ENCODE measurements around the gene CEP135.
"Not testable (repeated sequence)": the region's sequence is repeated elsewhere in the genome, so short reads cannot be mapped to it uniquely, and the experiment has no call there.

Gene CEP135

GRCh38 chr4:55947254-55947882 lies 1.4 kb upstream of the CEP135 start:
- DNase-seq (ENCODE audit: low spot score) = no peak

DNA sequence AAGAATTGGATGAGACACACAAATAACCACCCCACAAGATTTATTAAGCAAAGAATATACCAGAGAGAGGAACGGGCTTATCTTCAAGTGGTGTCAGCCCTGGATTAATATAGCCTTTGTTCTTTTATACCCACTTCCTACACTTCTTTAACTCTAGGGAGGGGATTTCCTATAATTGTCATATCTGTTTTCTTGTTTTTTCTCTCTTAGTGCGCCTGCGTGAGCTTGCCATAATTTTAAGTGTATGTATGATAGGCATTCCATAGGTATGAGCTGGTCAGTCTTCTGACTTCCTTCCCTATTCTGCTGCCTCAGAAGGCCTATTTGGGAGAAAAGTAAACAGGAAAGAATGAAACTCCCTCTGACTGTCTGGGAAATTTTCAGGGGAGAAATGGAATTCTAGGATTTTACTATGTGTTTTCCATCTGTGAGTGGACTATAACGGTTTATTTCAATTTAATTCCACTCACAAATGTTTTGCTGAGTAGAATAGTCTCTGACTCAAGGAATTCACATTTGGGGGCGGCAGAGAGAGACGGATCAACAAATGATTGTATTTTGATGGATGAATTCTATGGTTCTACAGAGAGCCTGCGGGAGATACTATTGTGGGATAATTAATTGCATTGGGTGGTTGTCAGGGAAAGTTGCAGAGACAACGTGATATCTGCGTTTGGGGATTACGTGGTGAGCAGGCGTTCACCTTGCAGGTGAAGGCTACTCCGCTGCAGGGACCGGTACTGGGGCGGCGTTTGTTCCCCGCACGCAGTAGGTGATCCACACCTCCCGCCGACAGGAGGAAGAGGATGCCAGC lies 626 bp upstream of the CEP135 start:
- DNase-seq (ENCODE audit: low spot score) = no peak

DNA sequence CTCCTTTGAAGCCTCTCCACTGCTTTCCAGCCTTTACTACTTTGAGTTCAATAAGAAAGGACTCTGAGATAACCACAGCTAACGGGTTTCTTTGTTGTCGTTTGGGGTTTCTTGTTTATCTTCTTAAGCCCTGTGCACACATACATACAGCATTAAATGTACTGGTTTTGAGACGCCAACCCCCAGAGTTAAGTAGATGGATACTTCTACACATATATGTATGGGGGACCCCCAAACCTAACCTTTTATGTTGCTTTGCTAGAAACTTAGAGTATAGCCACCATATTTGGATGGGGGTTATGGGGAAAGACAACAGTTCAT lies 697 bp downstream of the CEP135 start:
- DNase-seq (ENCODE audit: low spot score) = no peak

DNA sequence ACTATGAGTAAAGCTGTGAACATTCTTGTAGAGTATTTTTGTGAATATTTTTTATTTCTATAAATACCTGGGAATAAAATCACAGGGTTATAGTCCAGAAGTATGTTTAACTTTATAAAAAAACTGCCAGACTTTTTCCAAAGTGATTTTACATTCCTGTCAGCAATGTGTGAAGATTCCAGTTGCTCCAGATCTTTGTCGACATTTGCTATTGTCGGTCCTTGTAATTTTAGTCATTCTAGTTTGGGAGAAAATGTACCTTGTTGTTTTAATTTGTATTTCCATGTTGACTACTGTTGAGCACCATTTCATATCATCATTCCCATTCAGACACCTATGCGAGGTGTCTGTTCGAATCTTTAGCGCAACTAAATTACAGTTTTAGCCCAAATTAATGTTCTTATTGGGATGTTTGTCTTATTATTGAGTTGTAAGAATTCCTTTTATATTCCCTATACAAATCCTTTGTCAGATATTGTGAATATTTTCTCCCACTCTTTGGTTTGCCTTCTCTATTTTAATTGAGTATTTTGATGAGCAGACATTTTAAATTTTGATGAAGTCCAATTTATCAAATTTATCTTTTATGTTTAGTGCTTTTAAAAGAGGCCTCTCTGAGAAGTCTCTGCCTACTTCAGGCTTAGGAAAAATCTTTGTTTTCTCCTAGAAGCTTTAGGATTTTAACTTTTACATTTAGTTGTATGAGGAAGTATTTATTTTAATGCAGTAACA lies 2.6 kb downstream of the CEP135 start:
- DNase-seq (ENCODE audit: low spot score) = no peak

DNA sequence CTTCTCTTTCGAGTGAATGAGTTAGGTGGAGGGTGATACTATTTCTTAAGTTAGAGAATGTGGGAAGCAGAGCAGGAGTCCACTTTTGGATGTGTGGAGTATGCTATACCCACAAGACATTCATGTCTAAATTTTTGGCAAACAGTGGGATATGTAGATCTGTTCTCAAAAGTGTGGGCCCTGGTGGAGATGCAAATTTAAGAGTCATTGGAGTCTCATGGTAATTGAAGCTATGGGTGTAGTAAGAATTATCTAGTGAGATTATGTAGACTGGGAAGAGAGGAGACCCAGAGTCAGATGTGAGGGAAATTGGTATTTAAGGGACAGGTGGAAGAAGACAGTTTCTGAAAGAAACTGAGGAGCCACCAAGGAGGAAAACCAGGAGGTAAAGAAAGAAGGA lies 7.0 kb downstream of the CEP135 start:
- no peak for DNase-seq (ENCODE audit: low spot score)

GRCh38 chr4:55959655-55960054 lies 10.9 kb downstream of the CEP135 start:
- DNase-seq (ENCODE audit: low spot score) = no peak

DNA sequence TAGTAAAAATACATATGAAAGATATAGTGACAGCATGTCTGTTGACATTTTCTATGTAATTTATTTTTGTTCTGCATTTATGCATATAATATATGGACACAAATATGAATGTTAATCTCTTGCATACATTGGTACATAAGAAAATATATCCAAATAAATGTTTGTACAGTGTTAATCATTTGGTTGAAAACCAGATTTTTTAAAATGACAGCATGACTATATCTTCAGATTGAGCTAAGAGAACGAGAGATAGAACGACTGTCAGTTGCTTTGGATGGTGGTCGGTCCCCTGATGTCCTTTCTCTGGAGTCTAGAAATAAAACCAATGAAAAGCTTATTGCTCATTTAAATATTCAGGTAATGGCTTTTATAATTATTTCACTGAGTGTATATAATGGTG lies 15.3 kb downstream of the CEP135 start:
- no peak for DNase-seq (ENCODE audit: low spot score)

DNA sequence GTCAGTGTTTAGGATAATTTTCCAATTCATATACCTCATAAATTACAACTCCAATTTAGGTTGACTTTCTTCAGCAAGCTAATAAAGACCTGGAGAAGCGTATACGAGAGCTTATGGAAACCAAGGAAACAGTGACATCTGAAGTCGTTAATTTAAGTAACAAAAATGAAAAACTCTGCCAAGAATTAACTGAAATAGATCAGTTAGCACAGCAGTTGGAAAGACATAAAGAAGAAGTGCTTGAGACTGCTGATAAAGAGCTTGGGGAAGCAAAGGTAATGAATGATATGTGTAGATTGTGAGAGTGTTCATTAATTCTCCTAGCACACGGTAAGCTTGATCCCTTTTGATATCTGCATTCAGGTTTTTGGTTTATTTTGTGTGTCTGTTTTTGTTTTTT lies 16.8 kb downstream of the CEP135 start:
- DNase-seq (ENCODE audit: low spot score) = no peak

- DNase-seq (ENCODE audit: low spot score) = not testable (repeated sequence)
These were observed 17.6 kb downstream of the CEP135 start for GRCh38 chr4:55966324-55966723.

DNA sequence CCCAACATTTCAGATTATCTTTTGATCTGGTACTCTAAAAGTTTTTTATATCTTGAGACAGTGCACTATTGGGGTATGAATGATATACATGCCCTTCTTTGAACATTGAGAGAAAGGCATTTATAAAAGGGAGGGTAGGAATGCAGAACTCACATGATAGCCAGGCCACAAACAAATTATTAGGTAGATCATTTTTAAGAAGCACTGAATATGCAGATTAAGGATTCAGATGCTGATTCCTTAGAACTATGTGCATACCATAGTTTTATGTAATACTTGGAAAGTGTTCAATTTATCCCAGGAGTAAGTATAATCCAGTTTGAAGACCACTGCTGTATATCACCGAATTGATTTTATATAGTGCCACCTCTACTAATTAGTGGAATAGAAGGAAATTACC lies 18.6 kb downstream of the CEP135 start:
- no peak for DNase-seq (ENCODE audit: low spot score)

DNA sequence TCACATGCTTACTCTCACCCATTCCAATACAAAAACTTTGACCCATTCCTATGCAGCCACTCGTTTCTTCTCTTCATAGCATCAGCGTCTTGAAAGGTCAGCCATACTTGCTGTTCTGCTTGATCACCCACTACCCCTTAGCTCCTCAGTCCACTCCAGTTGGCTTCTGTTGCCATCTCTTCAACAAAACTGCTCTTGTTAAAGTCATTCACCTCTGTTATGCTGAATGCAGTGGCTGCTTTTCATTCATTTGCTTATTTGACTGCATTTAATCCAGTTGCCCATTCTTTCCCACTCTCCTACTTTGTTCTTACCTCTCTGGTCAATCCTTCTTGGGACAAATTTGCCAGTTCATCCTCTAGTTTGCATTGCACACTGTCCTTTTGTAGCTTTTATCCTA lies 24.9 kb downstream of the CEP135 start:
- no peak for DNase-seq (ENCODE audit: low spot score)

DNA sequence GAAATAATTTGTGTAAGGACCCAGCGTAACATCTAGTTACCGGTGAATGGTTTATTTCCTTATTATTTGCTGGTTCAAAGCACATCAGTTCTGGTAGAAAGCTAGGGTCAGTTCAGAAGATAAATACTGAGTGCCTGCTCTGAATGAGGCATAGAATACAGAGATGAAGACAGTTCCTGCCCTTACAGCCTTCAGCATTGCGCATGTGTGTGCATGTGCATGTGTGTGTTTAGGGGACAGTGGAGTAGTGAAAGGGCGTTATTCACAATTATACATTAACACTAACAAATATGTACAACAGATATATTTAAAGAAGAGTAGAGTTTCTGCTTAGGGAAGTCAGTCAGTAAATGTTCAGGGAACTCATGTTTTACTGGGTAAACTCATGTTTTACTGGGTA lies 29.1 kb downstream of the CEP135 start:
- DNase-seq (ENCODE audit: low spot score) = no peak

DNA sequence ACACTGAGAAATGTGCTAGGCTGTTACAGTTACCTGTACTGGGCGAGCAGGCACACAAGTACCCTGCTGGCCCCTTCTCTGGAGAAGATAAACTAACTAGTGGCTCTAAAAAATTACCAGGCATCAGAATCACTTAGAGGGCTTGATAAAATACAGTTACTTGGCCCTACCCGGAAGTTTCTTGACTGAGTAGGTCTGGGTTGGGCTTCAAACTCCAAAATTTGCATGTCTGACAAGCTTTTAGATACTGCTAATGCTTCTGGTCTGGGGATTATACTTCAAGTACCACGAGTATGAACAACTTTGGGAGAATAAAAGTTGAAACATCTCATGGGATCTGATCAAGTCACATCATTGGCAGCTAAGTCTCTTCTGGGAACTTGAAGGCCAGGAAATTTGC lies 30.8 kb downstream of the CEP135 start:
- DNase-seq (ENCODE audit: low spot score) = no peak

DNA sequence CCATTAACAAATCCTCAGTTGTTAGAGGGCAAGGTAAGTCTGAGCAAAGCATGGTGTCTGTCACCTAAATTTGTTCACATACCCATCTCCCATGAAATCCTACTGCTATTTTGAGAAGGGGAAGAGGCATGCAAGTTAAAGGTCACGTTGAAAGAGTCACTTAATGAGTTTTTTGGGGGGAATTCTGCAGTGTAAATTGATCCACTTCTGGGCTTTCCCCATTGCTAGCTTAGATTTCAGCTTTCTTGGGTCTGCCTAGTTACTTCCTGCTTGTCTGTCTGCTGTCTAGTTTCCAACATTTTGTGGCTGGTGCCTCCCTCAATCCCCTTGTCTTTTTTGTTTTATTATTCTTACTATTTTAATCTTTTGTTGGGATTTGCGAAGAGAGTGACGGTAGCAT lies 32.0 kb downstream of the CEP135 start:
- DNase-seq (ENCODE audit: low spot score) = no peak

DNA sequence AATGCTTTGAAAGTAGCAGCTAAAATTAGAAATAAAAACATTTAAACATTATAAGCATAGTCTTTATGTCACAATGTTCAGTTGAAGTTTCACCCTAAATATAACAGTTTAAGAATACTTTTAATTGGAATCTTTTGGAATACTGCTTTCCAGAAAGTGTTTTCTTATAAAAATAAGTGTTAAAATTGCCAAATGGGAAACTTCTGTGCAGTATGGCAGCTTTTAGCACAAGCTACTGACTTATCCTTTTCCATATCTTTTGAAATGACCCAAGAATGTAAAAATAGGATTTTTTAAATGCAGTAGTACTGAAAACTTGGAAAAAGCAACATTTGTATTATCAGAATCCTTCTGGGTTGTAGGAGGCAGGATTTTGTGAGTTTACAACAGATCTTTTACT lies 34.2 kb downstream of the CEP135 start:
- DNase-seq (ENCODE audit: low spot score) = no peak

DNA sequence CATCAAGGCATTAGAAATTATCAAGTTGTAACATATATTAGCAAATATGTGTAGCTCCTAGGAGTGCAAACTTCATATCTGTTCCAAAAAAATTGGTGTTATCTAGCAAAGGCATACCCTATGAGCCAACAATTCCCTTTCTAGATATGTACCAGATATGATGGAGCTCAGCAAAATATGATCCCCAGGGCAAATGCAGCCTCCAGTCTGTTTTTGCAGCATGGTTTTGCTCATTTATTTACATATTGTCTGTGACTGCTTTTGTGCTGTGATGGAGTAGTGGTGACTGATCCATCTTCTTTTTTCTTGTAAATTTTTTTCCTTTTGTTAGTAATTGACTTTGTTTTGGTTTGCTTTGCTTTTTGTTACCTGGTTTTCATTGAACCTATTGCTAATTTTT lies 41.0 kb downstream of the CEP135 start:
- DNase-seq (ENCODE audit: low spot score) = no peak

DNA sequence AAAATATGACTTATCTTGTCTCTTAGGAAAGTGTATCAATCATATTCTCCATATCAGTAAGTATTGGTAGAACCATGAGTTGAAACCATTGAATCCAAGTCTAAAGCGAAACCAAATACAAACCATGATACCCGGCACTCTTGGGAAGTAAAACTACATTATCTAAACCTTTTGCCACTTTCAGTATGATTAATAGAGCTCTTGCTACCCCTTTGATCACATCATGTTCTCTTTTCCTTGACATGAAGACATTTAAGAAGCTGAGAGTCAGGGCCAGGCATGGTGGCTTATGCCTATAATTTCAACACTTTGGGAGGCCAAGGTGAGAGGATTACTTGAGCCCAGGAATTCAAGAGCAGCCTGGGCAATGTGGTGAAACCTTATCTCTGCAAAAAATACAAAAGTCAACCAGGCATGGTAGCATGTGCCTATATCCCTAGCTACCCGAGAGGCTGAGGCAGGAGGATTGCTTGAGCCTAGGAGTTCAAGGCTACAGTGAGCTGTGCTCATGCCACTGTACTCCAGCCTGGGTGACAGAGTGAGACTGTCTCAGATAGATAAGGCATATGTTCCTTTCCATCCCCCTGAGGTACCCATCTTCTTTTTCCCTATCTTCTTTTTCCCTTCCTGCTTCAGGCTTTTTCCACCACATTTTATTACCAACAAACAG lies 45.4 kb downstream of the CEP135 start:
- no peak for DNase-seq (ENCODE audit: low spot score)

DNA sequence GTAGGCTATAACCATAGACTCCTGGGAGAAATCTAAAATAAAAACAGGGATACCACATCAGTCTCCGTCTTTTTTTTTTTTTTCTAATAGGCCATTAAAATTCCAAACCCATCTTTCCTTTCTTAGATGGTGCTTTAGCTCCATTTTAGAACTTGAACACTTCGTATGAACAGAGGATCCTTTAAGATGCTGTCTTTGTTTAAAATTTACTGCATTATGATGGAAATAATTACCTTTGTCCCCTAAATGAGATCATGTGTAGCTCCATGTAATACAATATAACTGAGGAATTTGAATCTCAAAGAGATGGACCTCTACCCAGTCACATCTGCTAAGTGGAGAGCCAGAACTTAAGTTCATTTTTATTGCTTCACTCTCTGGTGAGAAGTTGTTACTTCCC lies 47.9 kb downstream of the CEP135 start:
- no peak for DNase-seq (ENCODE audit: low spot score)

- no peak for DNase-seq (ENCODE audit: low spot score)
These were observed 54.9 kb downstream of the CEP135 start for GRCh38 chr4:56003606-56004005.

DNA sequence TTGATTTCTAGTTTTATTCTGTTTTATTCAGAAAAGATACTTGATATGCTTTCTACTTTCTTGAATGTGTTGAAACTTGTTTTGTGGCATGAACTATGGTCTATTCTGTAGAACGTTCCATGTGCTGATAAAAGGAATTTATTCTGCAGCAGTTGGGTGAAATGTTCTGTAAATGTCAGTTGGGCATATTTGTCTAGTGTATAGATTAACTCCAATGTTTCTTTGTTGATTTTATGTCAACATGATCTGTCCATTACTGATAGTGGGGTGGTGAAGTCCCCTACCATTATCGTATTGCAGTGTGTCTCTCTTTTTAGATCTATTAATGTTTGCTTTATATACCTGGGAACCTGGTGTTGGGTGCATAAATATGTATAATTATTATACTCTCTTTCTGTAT lies 55.5 kb downstream of the CEP135 start:
- no peak for DNase-seq (ENCODE audit: low spot score)

DNA sequence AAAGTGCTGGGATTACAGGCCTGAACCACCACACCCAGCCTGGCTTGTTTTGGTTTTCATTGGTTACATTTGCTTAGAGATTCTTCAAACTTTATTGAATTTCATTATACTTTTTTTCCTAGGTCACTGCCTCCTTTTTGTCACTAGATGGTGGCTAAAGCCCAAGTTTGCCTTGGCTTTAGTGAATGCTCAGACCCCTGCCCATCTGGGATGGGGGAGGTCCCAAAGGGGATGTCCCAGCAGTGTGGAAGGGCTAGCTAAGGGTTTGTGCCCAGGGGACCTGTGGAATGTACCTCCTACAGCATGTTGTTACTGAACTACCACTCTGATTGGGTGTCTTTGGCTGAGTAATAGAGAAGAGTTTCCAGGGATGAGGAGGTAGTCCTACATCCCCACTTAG lies 58.4 kb downstream of the CEP135 start:
- DNase-seq (ENCODE audit: low spot score) = no peak

GRCh38 chr4:56008206-56008605 lies 59.5 kb downstream of the CEP135 start:
- no peak for DNase-seq (ENCODE audit: low spot score)

Measured in SK-N-DZ (cell line).